ENCODE measurements around the gene LRRC8C.

Gene LRRC8C

GRCh38 chr1:89737985-89738510 lies 105.1 kb downstream of the LRRC8C start:
- no peak overlapping the region for H3K9ac ChIP-seq (ENCODE audit: low read depth, low read length)
- no peaks in the 10 kb centered on the region for H3K27me3 ChIP-seq (ENCODE audit: control insufficient read depth, insufficient read depth, low read length)
- H3K9me3 ChIP-seq (ENCODE audit: control insufficient read depth, insufficient read depth, low read length): no peaks in the 10 kb centered on the region
- H3K27ac ChIP-seq (ENCODE audit: low read depth, low read length): no peak overlapping the region
- H3K4me3 ChIP-seq (ENCODE audit: low read depth, low read length): no peak overlapping the region
- H3K4me1 ChIP-seq (ENCODE audit: control insufficient read depth, insufficient read depth, low read length): no peaks in the 10 kb centered on the region
- no peaks in the 10 kb centered on the region for H3K36me3 ChIP-seq (ENCODE audit: control insufficient read depth, insufficient read depth, low read length)

GRCh38 chr1:89739013-89739843 lies 106.3 kb downstream of the LRRC8C start:
- no peaks in the 10 kb centered on the region for H3K4me1 ChIP-seq (ENCODE audit: control insufficient read depth, insufficient read depth, low read length)
- no peaks in the 10 kb centered on the region for H3K9me3 ChIP-seq (ENCODE audit: control insufficient read depth, insufficient read depth, low read length)
- H3K4me3 ChIP-seq (ENCODE audit: low read depth, low read length): no peak overlapping the region
- H3K27ac ChIP-seq (ENCODE audit: low read depth, low read length): no peak overlapping the region
- no peaks in the 10 kb centered on the region for H3K27me3 ChIP-seq (ENCODE audit: control insufficient read depth, insufficient read depth, low read length)
- H3K9ac ChIP-seq (ENCODE audit: low read depth, low read length): no peak overlapping the region
- H3K36me3 ChIP-seq (ENCODE audit: control insufficient read depth, insufficient read depth, low read length): no peaks in the 10 kb centered on the region

DNA sequence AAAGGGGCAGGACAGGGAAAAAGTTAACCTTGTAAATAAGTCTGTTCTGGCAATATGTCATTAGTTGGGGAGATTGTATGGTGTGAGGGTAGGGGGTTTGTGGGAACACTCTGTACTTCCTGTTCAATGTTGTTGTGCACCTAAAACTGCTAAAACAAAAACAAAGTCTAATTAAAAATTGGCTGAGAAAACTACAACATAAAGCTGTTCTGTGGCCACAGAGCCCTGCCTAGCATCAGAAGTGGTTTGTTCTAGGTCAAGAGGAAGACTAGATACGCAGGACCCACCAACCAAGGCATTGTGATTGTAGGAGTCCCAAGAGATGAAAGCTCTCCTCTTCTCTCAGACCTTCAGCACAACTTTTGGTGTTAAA lies 106.9 kb downstream of the LRRC8C start:
- Histone ChIP-seq H3K27ac (ENCODE audit: low read depth, low read length) (no peak overlapping the region), H3K9me3 (ENCODE audit: control insufficient read depth, insufficient read depth, low read length) (no peaks in the 10 kb centered on the region)

DNA sequence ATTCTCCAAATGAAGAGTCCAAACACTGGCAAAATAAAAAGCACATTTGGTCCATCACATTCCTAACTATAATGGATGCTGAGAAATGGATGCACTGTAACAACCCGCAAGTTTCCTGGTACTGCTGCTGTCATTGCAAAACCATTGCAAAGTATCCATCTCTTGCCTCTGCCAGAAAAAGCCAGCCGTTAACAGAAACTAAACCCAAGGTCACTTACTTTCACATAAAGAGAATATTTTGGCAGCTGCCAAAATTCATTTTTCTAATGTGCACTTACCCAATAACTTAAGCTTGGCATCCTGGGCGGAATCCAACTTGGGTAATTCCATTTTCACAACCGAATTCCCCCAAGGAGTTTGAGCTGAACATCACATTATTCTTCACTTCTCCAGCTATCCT lies 110.9 kb downstream of the LRRC8C start:
- H3K27ac ChIP-seq (ENCODE audit: low read depth, low read length): no peak overlapping the region

More for the DNA sequence above, 106.9 kb downstream of the LRRC8C start:
- Histone ChIP-seq H3K9ac (ENCODE audit: low read depth, low read length) (no peak overlapping the region), H3K36me3 (ENCODE audit: control insufficient read depth, insufficient read depth, low read length) (no peaks in the 10 kb centered on the region), H3K4me1 (ENCODE audit: control insufficient read depth, insufficient read depth, low read length) (no peaks in the 10 kb centered on the region), H3K27me3 (ENCODE audit: control insufficient read depth, insufficient read depth, low read length) (no peaks in the 10 kb centered on the region), H3K4me3 (ENCODE audit: low read depth, low read length) (no peak overlapping the region)

DNA sequence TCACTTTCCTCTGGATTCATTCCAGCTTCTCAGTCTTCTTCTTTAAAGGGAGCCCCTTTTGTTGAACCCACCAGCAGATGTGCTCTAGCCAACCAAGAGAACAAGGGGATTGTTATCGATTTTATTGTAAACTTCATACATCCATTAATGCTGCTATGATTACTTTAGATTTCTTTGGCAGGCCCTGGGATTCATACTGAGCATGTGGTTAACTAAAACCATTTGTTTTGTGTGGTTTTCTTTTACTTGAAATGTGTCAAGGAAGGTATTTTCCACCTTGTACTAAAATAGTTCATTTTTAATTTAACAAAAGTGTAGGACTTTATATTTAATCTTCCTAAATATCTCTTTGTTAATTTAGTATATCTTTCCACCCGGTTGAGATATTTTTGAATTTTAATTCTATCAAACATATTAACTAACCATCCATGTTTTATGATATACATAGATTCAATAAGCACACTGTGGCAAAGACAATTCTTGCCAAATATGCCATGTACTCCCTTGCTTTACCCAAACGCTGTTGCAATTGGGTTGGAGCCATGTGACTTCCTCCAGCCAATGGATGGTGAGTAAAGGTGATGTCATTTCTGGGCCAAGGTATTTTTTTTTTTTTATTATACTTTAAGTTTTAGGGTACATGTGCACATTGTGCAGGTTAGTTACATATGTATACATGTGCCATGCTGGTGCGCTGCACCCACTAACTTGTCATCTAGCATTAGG lies 113.7 kb downstream of the LRRC8C start:
- Histone ChIP-seq H3K4me1 (ENCODE audit: control insufficient read depth, insufficient read depth, low read length) (no peaks in the 10 kb centered on the region), H3K27me3 (ENCODE audit: control insufficient read depth, insufficient read depth, low read length) (no peaks in the 10 kb centered on the region), H3K36me3 (ENCODE audit: control insufficient read depth, insufficient read depth, low read length) (no peaks in the 10 kb centered on the region), H3K4me3 (ENCODE audit: low read depth, low read length) (no peak overlapping the region), H3K9me3 (ENCODE audit: control insufficient read depth, insufficient read depth, low read length) (no peaks in the 10 kb centered on the region), H3K27ac (ENCODE audit: low read depth, low read length) (no peak overlapping the region), H3K9ac (ENCODE audit: low read depth, low read length) (no peak overlapping the region)

More for the DNA sequence above, 110.9 kb downstream of the LRRC8C start:
- Histone ChIP-seq H3K36me3 (ENCODE audit: control insufficient read depth, insufficient read depth, low read length) (no peaks in the 10 kb centered on the region), H3K9ac (ENCODE audit: low read depth, low read length) (no peak overlapping the region), H3K27me3 (ENCODE audit: control insufficient read depth, insufficient read depth, low read length) (no peaks in the 10 kb centered on the region), H3K9me3 (ENCODE audit: control insufficient read depth, insufficient read depth, low read length) (no peaks in the 10 kb centered on the region), H3K4me1 (ENCODE audit: control insufficient read depth, insufficient read depth, low read length) (no peaks in the 10 kb centered on the region), H3K4me3 (ENCODE audit: low read depth, low read length) (no peak overlapping the region)

GRCh38 chr1:89753761-89754160 lies 120.8 kb downstream of the LRRC8C start:
- no peak overlapping the region for H3K27ac ChIP-seq (ENCODE audit: low read depth, low read length)
- H3K36me3 ChIP-seq (ENCODE audit: control insufficient read depth, insufficient read depth, low read length): no peaks in the 10 kb centered on the region
- no peak overlapping the region for H3K4me3 ChIP-seq (ENCODE audit: low read depth, low read length)
- no peaks in the 10 kb centered on the region for H3K4me1 ChIP-seq (ENCODE audit: control insufficient read depth, insufficient read depth, low read length)
- H3K27me3 ChIP-seq (ENCODE audit: control insufficient read depth, insufficient read depth, low read length): no peaks in the 10 kb centered on the region
- no peak overlapping the region for H3K9ac ChIP-seq (ENCODE audit: low read depth, low read length)
- H3K9me3 ChIP-seq (ENCODE audit: control insufficient read depth, insufficient read depth, low read length): no peaks in the 10 kb centered on the region

GRCh38 chr1:89754518-89754917 lies 121.6 kb downstream of the LRRC8C start:
- no peaks in the 10 kb centered on the region for H3K36me3 ChIP-seq (ENCODE audit: control insufficient read depth, insufficient read depth, low read length)
- H3K9me3 ChIP-seq (ENCODE audit: control insufficient read depth, insufficient read depth, low read length): no peaks in the 10 kb centered on the region
- H3K27ac ChIP-seq (ENCODE audit: low read depth, low read length): no peak overlapping the region
- no peak overlapping the region for H3K9ac ChIP-seq (ENCODE audit: low read depth, low read length)
- H3K4me3 ChIP-seq (ENCODE audit: low read depth, low read length): no peak overlapping the region
- no peaks in the 10 kb centered on the region for H3K27me3 ChIP-seq (ENCODE audit: control insufficient read depth, insufficient read depth, low read length)
- H3K4me1 ChIP-seq (ENCODE audit: control insufficient read depth, insufficient read depth, low read length): no peaks in the 10 kb centered on the region

- H3K27ac ChIP-seq (ENCODE audit: low read depth, low read length): no peak overlapping the region
- no peaks in the 10 kb centered on the region for H3K9me3 ChIP-seq (ENCODE audit: control insufficient read depth, insufficient read depth, low read length)
- no peak overlapping the region for H3K4me3 ChIP-seq (ENCODE audit: low read depth, low read length)
- H3K27me3 ChIP-seq (ENCODE audit: control insufficient read depth, insufficient read depth, low read length): no peaks in the 10 kb centered on the region
- H3K4me1 ChIP-seq (ENCODE audit: control insufficient read depth, insufficient read depth, low read length): no peaks in the 10 kb centered on the region
- no peaks in the 10 kb centered on the region for H3K36me3 ChIP-seq (ENCODE audit: control insufficient read depth, insufficient read depth, low read length)
- H3K9ac ChIP-seq (ENCODE audit: low read depth, low read length): no peak overlapping the region
Observed at GRCh38 chr1:89755591-89755990, 122.7 kb downstream of the LRRC8C start.

DNA sequence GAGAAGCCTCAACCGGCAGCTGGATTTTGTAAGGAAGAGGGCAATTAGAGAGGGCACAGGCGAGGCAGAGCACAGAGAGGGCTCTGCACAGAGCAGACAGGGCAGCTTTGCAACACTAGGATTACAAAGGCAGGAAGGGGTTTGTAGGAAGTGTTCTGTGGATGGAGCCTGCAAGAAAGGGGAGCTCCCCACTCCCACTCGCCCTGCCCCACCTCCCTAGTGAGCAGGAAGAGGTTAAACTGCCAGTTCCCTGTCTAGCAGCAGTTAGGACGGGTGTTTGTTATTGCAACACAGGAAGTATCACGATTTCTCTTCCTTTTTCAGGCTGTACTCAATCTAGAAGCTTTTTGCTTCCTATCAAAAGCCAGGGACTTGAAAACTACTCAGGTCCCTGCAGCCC lies 124.6 kb downstream of the LRRC8C start:
- Histone ChIP-seq H3K4me1 (ENCODE audit: control insufficient read depth, insufficient read depth, low read length) (no peaks in the 10 kb centered on the region), H3K27me3 (ENCODE audit: control insufficient read depth, insufficient read depth, low read length) (peaks cover 11% of the 10 kb centered on the region), H3K27ac (ENCODE audit: low read depth, low read length) (no peak overlapping the region), H3K9ac (ENCODE audit: low read depth, low read length) (no peak overlapping the region), H3K36me3 (ENCODE audit: control insufficient read depth, insufficient read depth, low read length) (no peaks in the 10 kb centered on the region), H3K9me3 (ENCODE audit: control insufficient read depth, insufficient read depth, low read length) (no peaks in the 10 kb centered on the region), H3K4me3 (ENCODE audit: low read depth, low read length) (no peak overlapping the region)

GRCh38 chr1:89758156-89758555 lies 125.2 kb downstream of the LRRC8C start:
- H3K9ac ChIP-seq (ENCODE audit: low read depth, low read length): no peak overlapping the region
- H3K4me3 ChIP-seq (ENCODE audit: low read depth, low read length): no peak overlapping the region

GRCh38 chr1:89759036-89759435 lies 126.1 kb downstream of the LRRC8C start:
- Histone ChIP-seq H3K27me3 (ENCODE audit: control insufficient read depth, insufficient read depth, low read length) (peaks cover 22% of the 10 kb centered on the region), H3K27ac (ENCODE audit: low read depth, low read length) (no peak overlapping the region), H3K36me3 (ENCODE audit: control insufficient read depth, insufficient read depth, low read length) (no peaks in the 10 kb centered on the region), H3K9ac (ENCODE audit: low read depth, low read length) (no peak overlapping the region), H3K4me1 (ENCODE audit: control insufficient read depth, insufficient read depth, low read length) (peaks cover 4% of the 10 kb centered on the region; the same call in 1 of the 2 replicates), H3K9me3 (ENCODE audit: control insufficient read depth, insufficient read depth, low read length) (no peaks in the 10 kb centered on the region), H3K4me3 (ENCODE audit: low read depth, low read length) (no peak overlapping the region)

More at GRCh38 chr1:89758156-89758555, 125.2 kb downstream of the LRRC8C start:
- Histone ChIP-seq H3K27ac (ENCODE audit: low read depth, low read length) (no peak overlapping the region), H3K9me3 (ENCODE audit: control insufficient read depth, insufficient read depth, low read length) (no peaks in the 10 kb centered on the region), H3K4me1 (ENCODE audit: control insufficient read depth, insufficient read depth, low read length) (no peaks in the 10 kb centered on the region), H3K27me3 (ENCODE audit: control insufficient read depth, insufficient read depth, low read length) (peaks cover 13% of the 10 kb centered on the region), H3K36me3 (ENCODE audit: control insufficient read depth, insufficient read depth, low read length) (no peaks in the 10 kb centered on the region)

Data from HUES48 (cell line).